ENCODE measurements around the gene SLC9A2.

- TF ChIP-seq, protein P1, sequence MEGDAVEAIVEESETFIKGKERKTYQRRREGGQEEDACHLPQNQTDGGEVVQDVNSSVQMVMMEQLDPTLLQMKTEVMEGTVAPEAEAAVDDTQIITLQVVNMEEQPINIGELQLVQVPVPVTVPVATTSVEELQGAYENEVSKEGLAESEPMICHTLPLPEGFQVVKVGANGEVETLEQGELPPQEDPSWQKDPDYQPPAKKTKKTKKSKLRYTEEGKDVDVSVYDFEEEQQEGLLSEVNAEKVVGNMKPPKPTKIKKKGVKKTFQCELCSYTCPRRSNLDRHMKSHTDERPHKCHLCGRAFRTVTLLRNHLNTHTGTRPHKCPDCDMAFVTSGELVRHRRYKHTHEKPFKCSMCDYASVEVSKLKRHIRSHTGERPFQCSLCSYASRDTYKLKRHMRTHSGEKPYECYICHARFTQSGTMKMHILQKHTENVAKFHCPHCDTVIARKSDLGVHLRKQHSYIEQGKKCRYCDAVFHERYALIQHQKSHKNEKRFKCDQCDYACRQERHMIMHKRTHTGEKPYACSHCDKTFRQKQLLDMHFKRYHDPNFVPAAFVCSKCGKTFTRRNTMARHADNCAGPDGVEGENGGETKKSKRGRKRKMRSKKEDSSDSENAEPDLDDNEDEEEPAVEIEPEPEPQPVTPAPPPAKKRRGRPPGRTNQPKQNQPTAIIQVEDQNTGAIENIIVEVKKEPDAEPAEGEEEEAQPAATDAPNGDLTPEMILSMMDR (IDR thresholded peaks at IDR 0.05) = no peak
- no peak for TF ChIP-seq ZFX (IDR thresholded peaks at IDR 0.05; ENCODE audit: borderline replicate concordance)
Measured at GRCh38 chr2:102606353-102606752, 13.0 kb upstream of the SLC9A2 start.

All from 22Rv1 (cell line).